HL-60 (cell line): ENCODE measurements around the gene SLC2A8.

ENCODE experiments used
- GABPA ChIP-seq: IDR thresholded peaks from 2 replicates; pipeline ENCODE4 v1.6.1; 2012; ENCODE audit warnings: low read depth
- TF ChIP-seq, protein P1 (sequence below): IDR thresholded peaks from one replicate; pipeline ENCODE4 v1.5.1; 2011; ENCODE audit warnings: low read length, control low read depth, inconsistent platforms; ENCODE audit not compliant: insufficient read depth

DNA sequence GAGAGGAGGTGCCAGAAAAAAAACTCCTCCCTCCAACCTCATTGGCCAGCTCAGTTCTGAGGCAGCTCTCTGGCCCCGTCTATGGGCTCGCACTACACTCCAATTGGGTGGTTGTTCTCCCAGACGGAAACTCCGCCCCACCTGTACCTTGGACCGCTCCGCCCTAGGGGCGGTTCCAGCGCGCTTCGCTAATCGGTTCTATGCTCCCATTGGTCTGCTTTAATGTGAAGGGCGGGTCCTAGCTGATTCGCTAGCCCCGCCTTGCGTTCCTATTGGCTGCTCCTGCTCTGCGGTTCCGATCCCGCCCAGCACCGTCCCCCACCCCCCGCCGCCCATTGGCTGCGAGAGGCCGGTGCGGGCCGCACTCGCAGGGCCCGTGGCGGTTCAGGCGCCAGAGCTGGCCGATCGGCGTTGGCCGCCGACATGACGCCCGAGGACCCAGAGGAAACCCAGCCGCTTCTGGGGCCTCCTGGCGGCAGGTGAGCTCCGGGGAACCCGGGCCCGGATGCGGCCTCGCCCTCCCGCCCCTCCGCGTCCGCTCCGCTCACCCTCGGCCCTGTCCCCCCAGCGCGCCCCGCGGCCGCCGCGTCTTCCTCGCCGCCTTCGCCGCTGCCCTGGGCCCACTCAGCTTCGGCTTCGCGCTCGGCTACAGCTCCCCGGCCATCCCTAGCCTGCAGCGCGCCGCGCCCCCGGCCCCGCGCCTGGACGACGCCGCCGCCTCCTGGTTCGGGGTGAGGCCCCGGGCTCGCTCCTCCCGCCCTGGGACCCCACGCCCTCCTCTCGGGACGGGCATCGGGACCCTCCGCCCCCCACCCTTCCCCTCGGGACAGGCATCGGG is at the start of gene SLC2A8:
- TF ChIP-seq, protein P1, sequence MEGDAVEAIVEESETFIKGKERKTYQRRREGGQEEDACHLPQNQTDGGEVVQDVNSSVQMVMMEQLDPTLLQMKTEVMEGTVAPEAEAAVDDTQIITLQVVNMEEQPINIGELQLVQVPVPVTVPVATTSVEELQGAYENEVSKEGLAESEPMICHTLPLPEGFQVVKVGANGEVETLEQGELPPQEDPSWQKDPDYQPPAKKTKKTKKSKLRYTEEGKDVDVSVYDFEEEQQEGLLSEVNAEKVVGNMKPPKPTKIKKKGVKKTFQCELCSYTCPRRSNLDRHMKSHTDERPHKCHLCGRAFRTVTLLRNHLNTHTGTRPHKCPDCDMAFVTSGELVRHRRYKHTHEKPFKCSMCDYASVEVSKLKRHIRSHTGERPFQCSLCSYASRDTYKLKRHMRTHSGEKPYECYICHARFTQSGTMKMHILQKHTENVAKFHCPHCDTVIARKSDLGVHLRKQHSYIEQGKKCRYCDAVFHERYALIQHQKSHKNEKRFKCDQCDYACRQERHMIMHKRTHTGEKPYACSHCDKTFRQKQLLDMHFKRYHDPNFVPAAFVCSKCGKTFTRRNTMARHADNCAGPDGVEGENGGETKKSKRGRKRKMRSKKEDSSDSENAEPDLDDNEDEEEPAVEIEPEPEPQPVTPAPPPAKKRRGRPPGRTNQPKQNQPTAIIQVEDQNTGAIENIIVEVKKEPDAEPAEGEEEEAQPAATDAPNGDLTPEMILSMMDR = no peak
- TF ChIP-seq GABPA = no peak
